Measurements from ENCODE around the gene CA14.

The CA14 gene

DNA sequence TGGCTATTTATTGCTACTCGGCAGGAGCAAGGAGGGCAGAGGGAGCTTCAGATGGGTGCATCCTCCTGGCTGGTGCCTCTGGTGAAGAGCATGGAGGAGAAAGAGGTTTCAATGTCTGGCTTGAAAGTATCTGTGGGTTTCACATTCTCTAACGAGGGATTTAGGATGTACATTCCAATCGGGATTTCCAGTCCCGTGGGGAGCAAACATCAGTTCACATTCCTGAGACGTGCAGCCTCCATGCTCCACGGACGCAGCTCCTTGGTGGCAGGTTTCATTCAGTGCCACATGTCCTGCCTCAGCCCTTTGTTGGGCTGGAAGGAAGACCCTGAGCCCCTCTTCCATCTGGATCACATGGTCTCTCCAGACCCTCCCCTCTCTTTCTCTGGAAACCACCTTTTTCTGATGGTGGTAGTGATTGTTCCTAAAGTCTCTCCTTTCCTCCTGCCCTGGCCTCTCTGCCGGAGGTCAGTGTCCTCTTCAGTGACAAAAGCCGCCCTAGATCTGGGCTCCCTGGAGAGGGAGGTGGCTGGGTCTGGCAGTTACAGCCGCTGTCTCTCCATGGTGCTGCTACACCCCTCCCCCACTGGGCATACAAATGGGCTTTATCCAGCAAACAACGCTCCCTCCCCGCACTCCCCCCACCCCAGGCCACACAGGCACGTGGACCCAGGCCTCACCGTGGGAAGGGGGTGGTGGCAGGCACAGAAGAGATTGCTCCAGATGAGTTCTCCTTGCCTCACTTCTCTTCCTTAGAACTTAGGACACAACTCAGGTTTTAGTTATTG is 826 bp upstream of the CA14 start:
- no peak for ATAC-seq
- TF ChIP-seq ZNF8 (CRISPR knock-in tag; IDR thresholded peaks at IDR 0.05) (no peak), ISL1 (CRISPR knock-in tag; IDR thresholded peaks at IDR 0.05) (no peak), BACH2 (CRISPR knock-in tag; IDR thresholded peaks at IDR 0.05; ENCODE audit: borderline replicate concordance) (no peak), RARB (CRISPR knock-in tag; IDR thresholded peaks at IDR 0.05) (no peak), OSR1 (CRISPR knock-in tag; IDR thresholded peaks at IDR 0.05) (no peak), TOX (CRISPR knock-in tag; IDR thresholded peaks at IDR 0.05; ENCODE audit: borderline replicate concordance) (no peak), ESRRG (CRISPR knock-in tag; IDR thresholded peaks at IDR 0.05) (no peak), ZC3H10 (CRISPR knock-in tag; IDR thresholded peaks at IDR 0.05) (no peak), ZNF70 (CRISPR knock-in tag; IDR thresholded peaks at IDR 0.05) (no peak), TCF4 (CRISPR knock-in tag; IDR thresholded peaks at IDR 0.05; ENCODE audit: borderline replicate concordance) (no peak), ARNTL (CRISPR knock-in tag; IDR thresholded peaks at IDR 0.05; ENCODE audit: borderline replicate concordance, low read depth) (no peak), ZNF565 (CRISPR knock-in tag; conservative IDR thresholded peaks at IDR 0.05; ENCODE audit: low read depth) (no peak), ZFP30 (CRISPR knock-in tag; IDR thresholded peaks at IDR 0.05) (no peak)
- TF ChIP-seq, protein P1, sequence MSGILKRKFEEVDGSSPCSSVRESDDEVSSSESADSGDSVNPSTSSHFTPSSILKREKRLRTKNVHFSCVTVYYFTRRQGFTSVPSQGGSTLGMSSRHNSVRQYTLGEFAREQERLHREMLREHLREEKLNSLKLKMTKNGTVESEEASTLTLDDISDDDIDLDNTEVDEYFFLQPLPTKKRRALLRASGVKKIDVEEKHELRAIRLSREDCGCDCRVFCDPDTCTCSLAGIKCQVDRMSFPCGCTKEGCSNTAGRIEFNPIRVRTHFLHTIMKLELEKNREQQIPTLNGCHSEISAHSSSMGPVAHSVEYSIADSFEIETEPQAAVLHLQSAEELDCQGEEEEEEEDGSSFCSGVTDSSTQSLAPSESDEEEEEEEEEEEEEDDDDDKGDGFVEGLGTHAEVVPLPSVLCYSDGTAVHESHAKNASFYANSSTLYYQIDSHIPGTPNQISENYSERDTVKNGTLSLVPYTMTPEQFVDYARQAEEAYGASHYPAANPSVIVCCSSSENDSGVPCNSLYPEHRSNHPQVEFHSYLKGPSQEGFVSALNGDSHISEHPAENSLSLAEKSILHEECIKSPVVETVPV (CRISPR knock-in tag; IDR thresholded peaks at IDR 0.05): no peak
- TF ChIP-seq, protein P2, sequence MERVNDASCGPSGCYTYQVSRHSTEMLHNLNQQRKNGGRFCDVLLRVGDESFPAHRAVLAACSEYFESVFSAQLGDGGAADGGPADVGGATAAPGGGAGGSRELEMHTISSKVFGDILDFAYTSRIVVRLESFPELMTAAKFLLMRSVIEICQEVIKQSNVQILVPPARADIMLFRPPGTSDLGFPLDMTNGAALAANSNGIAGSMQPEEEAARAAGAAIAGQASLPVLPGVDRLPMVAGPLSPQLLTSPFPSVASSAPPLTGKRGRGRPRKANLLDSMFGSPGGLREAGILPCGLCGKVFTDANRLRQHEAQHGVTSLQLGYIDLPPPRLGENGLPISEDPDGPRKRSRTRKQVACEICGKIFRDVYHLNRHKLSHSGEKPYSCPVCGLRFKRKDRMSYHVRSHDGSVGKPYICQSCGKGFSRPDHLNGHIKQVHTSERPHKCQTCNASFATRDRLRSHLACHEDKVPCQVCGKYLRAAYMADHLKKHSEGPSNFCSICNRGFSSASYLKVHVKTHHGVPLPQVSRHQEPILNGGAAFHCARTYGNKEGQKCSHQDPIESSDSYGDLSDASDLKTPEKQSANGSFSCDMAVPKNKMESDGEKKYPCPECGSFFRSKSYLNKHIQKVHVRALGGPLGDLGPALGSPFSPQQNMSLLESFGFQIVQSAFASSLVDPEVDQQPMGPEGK (CRISPR knock-in tag; IDR thresholded peaks at IDR 0.05; ENCODE audit: borderline replicate concordance): no peak
- TF ChIP-seq, protein P3, sequence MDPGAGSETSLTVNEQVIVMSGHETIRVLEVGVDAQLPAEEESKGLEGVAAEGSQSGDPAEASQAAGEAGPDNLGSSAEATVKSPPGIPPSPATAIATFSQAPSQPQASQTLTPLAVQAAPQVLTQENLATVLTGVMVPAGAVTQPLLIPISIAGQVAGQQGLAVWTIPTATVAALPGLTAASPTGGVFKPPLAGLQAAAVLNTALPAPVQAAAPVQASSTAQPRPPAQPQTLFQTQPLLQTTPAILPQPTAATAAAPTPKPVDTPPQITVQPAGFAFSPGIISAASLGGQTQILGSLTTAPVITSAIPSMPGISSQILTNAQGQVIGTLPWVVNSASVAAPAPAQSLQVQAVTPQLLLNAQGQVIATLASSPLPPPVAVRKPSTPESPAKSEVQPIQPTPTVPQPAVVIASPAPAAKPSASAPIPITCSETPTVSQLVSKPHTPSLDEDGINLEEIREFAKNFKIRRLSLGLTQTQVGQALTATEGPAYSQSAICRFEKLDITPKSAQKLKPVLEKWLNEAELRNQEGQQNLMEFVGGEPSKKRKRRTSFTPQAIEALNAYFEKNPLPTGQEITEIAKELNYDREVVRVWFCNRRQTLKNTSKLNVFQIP (CRISPR knock-in tag; IDR thresholded peaks at IDR 0.05; ENCODE audit: borderline replicate concordance, low read depth): no peak
- TF ChIP-seq, protein P4, sequence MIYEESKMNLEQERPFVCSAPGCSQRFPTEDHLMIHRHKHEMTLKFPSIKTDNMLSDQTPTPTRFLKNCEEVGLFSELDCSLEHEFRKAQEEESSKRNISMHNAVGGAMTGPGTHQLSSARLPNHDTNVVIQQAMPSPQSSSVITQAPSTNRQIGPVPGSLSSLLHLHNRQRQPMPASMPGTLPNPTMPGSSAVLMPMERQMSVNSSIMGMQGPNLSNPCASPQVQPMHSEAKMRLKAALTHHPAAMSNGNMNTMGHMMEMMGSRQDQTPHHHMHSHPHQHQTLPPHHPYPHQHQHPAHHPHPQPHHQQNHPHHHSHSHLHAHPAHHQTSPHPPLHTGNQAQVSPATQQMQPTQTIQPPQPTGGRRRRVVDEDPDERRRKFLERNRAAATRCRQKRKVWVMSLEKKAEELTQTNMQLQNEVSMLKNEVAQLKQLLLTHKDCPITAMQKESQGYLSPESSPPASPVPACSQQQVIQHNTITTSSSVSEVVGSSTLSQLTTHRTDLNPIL (CRISPR knock-in tag; IDR thresholded peaks at IDR 0.05; ENCODE audit: low read depth): no peak

DNA sequence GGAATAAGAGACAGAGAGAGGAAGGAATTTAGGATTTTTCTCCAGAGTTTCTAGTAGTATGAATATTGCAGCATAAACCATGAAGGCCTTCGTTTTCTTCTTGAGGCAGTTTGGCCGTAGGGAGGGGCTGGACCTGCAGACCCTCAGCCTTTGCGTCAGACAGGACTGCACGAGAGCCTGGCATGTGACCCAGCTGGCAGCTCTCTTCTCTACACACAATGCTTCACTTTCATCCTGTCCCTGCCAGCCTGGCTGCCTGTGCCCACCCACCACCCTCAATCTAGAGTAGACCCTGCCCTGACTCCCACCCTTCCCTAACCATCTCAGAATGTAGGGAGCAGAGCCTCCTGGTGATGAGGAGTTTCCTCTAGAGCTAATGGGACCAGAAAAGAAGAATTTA is 1.6 kb downstream of the CA14 start:
- no peak for ATAC-seq
- no peak for TF ChIP-seq ZNF8 (CRISPR knock-in tag; IDR thresholded peaks at IDR 0.05)
- TF ChIP-seq TCF4 (CRISPR knock-in tag; IDR thresholded peaks at IDR 0.05; ENCODE audit: borderline replicate concordance): no peak
- TF ChIP-seq SNAI2 (CRISPR knock-in tag; IDR thresholded peaks at IDR 0.05): no peak
- TF ChIP-seq TOX (CRISPR knock-in tag; IDR thresholded peaks at IDR 0.05; ENCODE audit: borderline replicate concordance): no peak
- no peak for TF ChIP-seq ISL1 (CRISPR knock-in tag; IDR thresholded peaks at IDR 0.05)
- no peak for TF ChIP-seq ARNTL (CRISPR knock-in tag; IDR thresholded peaks at IDR 0.05; ENCODE audit: borderline replicate concordance, low read depth)
- TF ChIP-seq GLIS3 (CRISPR knock-in tag; IDR thresholded peaks at IDR 0.05): no peak

DNA sequence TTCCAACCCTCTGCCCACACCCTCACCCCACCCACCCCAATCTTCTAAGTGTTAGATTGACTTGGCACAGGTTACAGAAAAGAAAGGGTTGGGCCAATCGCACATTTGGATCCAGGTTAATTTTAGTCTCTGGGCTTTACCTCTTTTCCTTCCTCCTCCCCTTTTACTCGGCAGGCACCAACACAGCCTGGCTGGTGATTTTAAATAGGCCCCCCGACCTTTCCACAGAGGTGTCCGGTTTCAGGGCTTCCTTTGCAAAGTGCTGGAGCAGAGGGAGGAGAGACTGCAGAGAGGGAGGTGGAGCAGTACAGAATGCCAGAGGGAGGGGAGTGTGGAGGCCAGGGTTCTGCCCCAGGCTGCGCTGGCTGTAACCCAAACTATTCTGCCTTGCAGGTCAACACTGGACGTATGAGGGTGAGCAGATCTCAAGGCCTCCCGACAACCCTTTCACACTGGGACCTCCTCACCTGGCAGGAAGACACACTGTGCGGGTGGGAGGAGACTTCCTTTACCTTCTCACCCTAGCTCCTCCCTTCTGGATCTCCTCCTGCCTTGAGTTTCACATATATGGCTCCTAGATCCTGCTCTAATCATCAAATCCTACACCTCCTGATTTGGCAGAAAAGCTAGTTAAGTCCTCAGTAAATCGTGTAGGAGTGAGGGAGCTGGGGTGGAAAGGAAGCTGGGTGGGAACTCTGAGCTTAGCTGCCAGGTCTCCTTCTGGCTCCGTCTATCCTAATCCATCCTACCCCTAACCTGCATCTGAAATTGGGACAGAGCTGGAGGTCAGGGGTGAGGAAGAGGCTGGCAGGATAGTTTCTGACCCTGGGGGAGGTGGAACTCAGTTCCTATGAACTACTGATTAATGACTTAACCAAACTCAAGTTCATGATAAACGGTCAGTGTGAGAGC is 2.4 kb downstream of the CA14 start:
- ATAC-seq: peak; percentile 68
- no peak for TF ChIP-seq OSR1 (CRISPR knock-in tag; IDR thresholded peaks at IDR 0.05)
- TF ChIP-seq, protein P3 (CRISPR knock-in tag; IDR thresholded peaks at IDR 0.05; ENCODE audit: borderline replicate concordance, low read depth): no peak
- no peak for TF ChIP-seq BACH2 (CRISPR knock-in tag; IDR thresholded peaks at IDR 0.05; ENCODE audit: borderline replicate concordance)

All from SK-N-SH treated with all-trans-retinoic acid at 6 μM for 48 hours (cell line).